Measurements from ENCODE around the gene BIRC7.

The BIRC7 gene

GRCh38 chr20:63240004-63240403 is 4.3 kb downstream of the BIRC7 start:
- DNase-seq (ENCODE audit: low read depth) = no peak
- no peak overlapping the region for H3K4me3 ChIP-seq (ENCODE audit: low read depth, low read length)
- no peak for TF ChIP-seq CTCF (IDR thresholded peaks at IDR 0.05; ENCODE audit: low read depth, low read length, missing control alignments)

DNA sequence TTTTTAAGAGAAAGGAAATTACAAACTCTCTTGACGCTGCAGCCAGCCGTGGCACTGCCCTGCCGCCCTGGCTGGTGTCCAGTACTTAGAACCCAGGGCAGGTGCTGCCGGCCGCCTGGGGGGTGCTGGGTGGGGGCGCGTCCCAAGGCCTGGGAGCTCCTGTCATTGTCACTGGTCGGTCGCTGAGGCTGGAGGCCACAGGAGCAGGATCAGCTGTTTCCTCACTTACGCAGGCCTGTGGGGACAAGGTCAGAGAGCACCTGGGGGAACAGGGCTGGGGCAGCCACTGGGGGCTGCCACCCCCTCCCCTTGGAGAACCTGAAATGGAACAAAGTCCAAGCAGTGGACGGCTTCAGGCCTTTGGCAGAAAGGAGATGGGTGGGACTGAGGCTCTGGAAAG is 5.6 kb downstream of the BIRC7 start:
- no peak overlapping the region for H3K4me3 ChIP-seq (ENCODE audit: low read depth, low read length)
- TF ChIP-seq CTCF (IDR thresholded peaks at IDR 0.05; ENCODE audit: low read depth, low read length, missing control alignments) = no peak
- DNase-seq (ENCODE audit: low read depth) = no peak

GRCh38 chr20:63242736-63243135 is 7.0 kb downstream of the BIRC7 start:
- no peak for TF ChIP-seq CTCF (IDR thresholded peaks at IDR 0.05; ENCODE audit: low read depth, low read length, missing control alignments)
- no peak for DNase-seq (ENCODE audit: low read depth)
- H3K4me3 ChIP-seq (ENCODE audit: low read depth, low read length) = no peak overlapping the region

GRCh38 chr20:63243604-63244247 is 8.0 kb downstream of the BIRC7 start:
- TF ChIP-seq CTCF (IDR thresholded peaks at IDR 0.05; ENCODE audit: low read depth, low read length, missing control alignments) = no peak
- H3K4me3 ChIP-seq (ENCODE audit: low read depth, low read length) = no peak overlapping the region
- no peak for DNase-seq (ENCODE audit: low read depth)

DNA sequence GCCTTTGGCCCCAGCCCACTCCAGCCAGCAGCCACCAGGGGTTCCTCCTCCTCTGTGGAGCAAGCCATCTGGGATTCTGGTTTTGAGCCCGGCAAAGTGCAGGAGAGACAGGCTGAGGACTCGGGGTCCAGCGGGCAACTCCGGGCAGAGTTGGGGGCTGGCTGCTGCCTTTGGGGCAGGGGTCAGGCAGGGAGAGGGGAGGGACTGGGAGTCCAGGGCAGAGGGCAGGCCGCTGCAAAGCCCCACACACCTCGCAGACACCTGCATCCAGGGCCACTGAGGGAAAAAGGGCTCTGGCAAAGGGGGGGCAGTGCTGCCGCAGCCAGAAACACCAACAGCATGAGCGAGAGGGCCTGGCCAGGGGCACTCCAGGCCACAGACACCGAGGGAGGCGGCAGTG is 8.8 kb downstream of the BIRC7 start:
- DNase-seq (ENCODE audit: low read depth) = no peak
- H3K4me3 ChIP-seq (ENCODE audit: low read depth, low read length) = no peak overlapping the region
- no peak for TF ChIP-seq CTCF (IDR thresholded peaks at IDR 0.05; ENCODE audit: low read depth, low read length, missing control alignments)

GRCh38 chr20:63246490-63247288 is 11.0 kb downstream of the BIRC7 start:
- no peak for TF ChIP-seq CTCF (IDR thresholded peaks at IDR 0.05; ENCODE audit: low read depth, low read length, missing control alignments)
- no peak for DNase-seq (ENCODE audit: low read depth)
- no peak overlapping the region for H3K4me3 ChIP-seq (ENCODE audit: low read depth, low read length)
